Measurements from ENCODE around the gene ZNF14. TPM values are rescaled to one million over a fixed set of nuclear protein-coding genes. Genes with fewer than 3 reads are reported as not detected.
"Not testable (repeated sequence)": the region's sequence is repeated elsewhere in the genome, so short reads cannot be mapped to it uniquely, and the experiment has no call there.

ZNF14 gene
- polyA plus RNA-seq, 3 donors = 12.4 to 15.7 (median 12.5) TPM

DNA sequence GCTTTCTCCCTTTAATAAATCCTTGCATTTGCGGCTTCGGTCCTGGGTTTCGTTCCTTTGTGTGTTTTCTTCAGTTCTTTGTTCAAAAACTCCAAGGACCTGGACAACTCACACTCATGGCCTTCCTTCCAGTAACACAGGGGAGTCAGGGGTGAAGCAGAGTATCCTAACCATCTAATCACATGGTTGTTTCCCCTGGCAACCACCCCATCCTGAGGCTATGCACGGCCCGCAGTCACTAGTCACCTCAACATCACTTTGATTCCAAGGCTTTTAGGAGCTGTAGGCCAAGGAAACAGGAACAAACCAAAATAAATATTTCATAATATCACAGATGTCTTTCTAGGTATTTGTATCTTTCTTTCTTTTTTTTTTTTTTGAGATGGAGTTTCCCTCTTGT lies 35.3 kb downstream of the ZNF14 start:
- DNase-seq = no peak

DNA sequence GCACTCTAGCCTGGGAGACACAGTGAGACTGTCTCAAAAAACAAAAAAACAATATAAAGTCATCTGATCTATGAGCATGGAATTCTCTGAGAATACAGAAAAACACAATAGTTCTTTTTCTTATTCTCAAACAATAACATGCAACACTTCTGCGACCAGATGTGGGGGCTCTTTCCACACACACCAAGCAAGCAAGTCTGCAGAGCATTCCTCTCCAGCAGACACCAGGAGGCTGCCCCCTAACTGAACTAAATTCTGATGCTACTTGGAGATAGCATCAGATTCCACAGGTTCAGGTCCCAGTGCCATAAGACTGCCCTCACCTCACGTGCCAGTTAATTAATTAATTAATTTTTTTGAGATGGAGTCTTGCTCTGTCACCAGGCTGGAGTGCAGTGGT lies 36.5 kb downstream of the ZNF14 start:
- DNase-seq = no peak

DNA sequence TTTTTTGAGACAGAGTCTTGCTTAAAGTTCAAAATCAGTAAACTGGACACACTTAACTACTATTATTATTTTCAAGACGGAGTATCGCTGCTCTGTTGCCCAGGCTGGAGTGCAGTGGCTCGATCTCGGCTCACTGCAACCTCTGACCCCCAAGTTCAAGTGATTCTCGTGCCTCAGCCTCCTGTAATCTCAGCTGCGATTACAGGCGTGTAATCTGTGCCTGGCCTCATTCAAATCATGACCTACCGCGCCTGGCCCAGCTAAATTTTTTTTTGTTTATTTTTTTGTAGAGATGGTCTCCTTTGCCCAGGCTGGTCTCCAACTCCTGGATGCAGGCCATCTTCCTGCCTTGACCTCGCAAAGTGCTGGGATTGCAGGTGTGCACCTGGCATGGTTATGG lies 41.2 kb downstream of the ZNF14 start:
- DNase-seq = no peak

- not testable (repeated sequence) for DNase-seq
Measured at GRCh38 chr19:19689023-19689422, 43.9 kb downstream of the ZNF14 start.

DNA sequence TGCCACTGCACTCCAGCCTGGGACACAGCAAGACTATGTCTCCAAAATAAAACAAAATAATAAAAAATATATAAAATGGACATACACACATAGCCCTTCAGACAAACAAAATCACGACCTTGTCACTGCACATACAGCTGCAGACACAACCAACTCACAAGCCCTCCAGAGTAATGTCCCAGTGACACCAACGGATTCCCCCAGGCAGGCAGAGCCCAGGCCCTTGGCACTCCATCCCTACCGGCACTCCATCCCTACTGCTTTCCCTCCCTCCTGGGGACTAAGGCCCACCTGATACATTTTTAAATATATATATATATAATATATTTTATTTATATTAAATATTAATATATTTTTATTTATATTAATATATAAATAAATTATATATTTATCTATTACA lies 45.8 kb downstream of the ZNF14 start:
- no peak for DNase-seq

- no peak for DNase-seq
Measured at GRCh38 chr19:19686580-19686979, 46.3 kb downstream of the ZNF14 start.

DNA sequence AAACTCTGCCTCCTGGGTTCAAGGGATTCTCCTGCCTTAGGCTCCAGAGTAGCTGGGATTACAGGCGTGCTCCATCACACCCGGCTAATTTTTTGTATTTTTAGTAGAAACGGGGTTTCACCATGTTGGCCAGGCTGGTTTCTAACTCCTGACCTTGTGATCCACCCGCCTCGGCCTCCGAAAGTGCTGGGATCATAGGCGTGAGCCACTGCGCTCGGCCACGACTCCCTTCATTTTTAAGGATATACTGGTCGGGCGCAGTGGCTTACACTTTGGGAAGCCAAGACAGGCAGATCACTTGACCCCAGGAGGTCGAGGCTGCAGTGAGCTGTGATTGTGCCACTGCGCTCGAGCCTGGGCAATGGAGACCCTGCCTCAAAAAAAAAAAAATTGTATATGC lies 46.8 kb downstream of the ZNF14 start:
- not testable (repeated sequence) for DNase-seq

GRCh38 chr19:19679176-19680073 lies 53.5 kb downstream of the ZNF14 start:
- no peak for DNase-seq

DNA sequence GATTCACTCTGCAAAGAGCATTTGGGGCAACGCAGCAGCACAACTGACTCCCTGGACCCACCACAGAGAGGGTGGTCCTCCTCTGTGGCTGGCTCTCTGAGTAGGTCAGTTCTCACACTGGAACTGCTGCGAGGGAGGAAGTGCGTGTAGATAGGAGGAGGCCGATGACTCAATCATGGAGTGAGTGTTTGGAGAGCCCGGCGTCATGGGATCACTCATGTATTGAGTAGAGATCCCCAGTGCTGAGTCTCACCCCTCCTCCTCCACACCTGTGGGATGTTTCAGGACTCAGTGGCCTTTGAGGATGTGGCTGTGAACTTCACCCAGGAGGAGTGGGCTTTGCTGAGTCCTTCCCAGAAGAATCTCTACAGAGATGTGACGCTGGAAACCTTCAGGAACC lies 55.3 kb downstream of the ZNF14 start:
- no peak for DNase-seq

DNA sequence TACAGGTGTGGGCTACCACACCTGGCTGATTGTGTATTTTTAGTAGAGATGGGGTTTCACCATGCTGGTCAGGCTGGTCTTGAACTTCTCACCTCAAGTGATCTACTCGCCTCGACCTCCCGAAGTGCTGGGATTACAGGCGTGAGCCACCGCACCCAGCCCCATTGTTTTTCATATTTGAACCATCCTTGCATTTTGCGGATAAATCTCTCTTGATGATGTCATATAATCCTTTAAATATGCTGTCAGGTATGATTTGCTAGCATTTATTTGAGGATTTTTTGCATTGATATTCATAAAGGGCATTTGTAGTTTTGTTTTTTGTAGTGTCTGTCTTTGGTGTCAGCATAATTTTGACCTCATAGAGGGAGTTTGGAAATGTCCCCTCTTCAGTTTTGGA lies 58.6 kb downstream of the ZNF14 start:
- DNase-seq = no peak

- DNase-seq = no peak
Measured at GRCh38 chr19:19672816-19673215, 60.1 kb downstream of the ZNF14 start.

DNA sequence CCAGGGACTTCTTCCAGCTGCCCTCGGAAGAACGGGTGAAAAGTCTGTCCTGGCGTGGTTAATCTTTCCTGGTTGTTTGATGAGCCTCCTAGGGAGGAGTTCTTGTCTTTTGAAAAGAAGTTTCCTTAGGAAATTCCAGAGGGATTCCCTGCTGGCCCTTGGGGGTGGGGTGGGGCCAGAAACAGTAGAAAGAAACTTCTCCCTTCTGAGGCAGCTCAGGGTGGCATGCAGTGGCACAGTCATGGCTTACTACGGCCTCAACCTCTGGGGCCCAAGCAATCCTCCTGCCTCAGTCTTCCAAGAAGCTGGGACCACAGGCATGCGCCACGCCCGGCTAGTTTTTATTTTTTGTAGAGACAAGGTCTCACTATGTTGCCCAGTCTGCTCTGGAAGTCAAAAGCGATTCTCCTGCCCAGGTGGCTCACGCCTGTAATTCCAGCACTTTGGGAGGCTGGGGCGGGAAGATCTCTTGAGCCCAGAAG lies 62.8 kb downstream of the ZNF14 start:
- no peak for DNase-seq

DNA sequence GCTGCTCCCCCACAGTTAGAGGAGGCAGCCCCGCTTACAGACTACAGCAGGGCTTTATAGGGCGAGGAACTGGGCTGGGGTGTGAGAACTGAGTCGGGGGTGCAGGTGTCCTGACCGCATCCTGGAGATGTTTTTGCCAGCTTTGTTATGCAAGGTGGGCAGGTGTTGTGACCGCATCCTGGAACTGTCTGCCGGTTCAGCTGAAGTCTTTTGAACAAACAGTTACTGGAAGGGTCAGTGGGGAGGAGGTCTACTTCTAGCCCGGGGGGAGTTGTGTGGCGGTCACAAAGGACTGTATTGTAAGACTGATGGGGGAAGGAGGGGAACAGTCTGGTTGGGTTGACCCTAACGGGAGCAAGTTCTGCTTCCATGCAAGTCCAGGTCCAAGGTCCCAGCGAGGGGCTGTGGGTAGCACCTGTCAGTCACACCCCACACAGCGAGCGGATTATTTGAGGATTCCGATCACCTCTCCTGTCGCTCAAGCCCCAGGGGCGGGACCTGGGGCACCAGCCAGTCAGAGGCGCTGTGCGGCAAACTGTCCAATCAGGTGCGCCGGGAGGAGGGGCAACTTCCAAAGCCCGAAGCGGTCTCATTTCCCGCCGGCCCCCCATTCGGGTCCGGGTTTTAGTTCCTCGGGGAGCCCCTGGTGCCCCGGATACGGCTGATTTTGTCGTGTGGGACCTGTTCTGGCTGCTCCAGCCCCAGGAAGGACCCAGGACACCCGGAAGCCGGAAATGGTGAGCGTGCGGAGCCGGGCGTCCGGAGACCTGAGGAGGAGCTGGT lies 64.5 kb downstream of the ZNF14 start, which contains the start of gene ZNF101:
Gene ZNF101, plus strand, starts transcription at position 610 of the 783 bp plus-strand sequence. Its CDS starts 125 bp downstream, at position 735.
- DNase-seq = peak; percentile 92

DNA sequence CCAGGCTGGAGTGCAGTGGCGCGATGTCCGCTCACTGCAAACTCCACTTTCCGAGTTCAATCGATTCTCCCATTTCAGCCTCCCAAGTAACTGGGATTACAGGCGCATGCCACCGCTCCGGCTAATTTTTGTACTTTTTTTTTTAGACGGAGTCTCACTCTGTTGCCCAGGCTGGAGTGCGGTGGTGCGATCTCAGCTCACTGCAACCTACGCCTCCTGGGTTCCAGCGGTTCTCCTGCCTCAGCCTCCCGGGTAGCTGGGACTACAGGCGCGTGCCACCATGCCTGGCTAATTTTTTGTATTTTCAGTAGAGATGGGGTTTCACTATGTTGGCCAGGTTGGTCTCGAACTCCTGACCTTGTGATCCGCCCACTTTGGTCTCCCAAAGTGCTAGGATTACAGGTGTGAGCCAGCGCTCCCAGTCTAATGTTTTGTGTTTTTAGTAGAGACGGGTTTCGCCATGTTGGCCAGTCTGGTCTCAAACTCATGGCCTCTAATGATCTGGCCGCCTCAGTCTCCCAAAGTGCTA lies 67.4 kb downstream of the ZNF14 start:
- DNase-seq = not testable (repeated sequence)

DNA sequence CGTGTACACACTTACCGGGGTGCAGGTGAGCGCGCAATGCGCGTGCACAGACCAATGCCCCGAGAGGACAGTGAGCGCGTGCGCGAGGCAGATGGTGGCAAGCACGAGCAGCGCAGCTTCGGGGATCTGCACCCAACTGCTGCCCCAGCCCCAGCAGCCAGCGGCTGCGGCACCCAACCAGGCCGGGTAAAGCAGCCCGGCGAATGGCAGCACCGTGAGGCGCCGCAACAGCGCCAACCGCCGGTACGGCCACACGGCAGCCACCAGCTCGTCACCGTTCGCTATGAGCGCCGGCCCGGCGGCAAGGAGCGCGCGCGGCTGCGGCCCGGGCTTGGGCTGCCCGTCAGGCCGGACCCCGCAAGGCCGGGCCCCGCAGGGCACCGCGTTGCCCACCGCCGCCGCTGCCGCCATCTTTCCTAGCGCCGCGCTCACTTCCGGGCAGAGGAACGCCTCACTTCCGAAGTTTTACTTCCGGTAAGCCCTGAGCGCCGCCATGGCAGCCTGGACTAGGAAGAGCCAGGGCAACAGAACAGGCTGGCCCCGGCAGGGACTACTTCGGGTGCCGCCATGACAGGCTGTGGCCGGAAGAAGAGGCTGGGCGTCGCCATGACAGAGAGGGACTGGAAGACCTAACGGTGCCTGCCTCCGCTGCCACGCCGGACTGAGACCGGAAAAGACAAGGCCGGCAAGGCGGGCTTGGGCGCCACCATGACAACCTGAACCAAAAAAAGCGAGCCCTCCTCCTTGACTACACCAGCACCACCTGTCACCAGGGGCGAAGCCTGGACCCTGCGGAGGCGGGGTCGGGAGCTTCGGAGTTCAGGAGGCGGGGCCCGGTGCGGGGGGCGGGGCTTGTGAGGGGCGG lies 69.4 kb downstream of the ZNF14 start, which contains the start of gene ATP13A1:
Gene ATP13A1, minus strand, starts transcription at position 421 of the 865 bp plus-strand sequence. Its CDS starts 10 bp downstream, at position 411.
- DNase-seq = peak; percentile 96

- no peak for DNase-seq
Measured at GRCh38 chr19:19662871-19663255, 70.0 kb downstream of the ZNF14 start.

GRCh38 chr19:19662344-19662743 lies 70.6 kb downstream of the ZNF14 start:
- no peak for DNase-seq

GRCh38 chr19:19661675-19662251 lies 71.1 kb downstream of the ZNF14 start:
- no peak for DNase-seq

DNA sequence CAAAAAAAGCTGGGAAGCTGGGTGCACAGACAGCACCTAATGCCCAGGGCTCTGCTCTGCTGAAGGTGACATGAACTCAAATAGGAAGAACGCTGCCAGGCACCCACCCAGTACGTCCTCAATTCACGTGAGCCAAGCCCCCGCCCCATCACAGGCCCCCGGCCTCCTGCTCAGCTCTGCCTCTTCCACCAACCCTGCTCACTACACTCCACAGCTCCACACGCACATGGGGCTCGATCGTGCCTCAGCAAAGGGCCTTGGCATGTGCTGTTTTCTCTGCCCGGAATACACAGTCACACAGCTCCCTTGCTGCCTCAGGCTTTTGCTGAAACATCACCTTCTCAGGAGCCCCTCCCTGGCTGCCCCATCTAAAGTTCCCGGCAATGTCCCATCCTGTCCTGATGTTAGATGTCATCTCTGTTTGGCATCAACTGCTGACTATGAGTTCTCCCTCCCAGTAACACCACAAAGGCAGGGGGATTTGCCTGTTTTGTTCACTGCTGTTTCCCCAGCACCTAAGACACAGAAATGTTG lies 71.7 kb downstream of the ZNF14 start:
- no peak for DNase-seq
